HepG2 (cell line): ENCODE results near the gene FRAS1. TPM values are rescaled to one million over a fixed set of nuclear protein-coding genes. Genes with fewer than 3 reads are reported as not detected.

ENCODE experiments used
- ATAC-seq: fragments of 200-7000 bp; cut with Tn5 transposase; 3 replicates; pipeline ENCODE4 v1.9.1; 2020; ENCODE audit warnings: mild to moderate bottlenecking, moderate library complexity
- BruUV-seq: library from RNA; stranded (reverse); fragments of 400-500 nt; replicated peaks from 2 replicates; lab custom pipeline; 2021; lab: Mats Ljungman, UMichigan
- CTCF ChIA-PET: fragments of 300-600 bp; formaldehyde crosslinking; extraction: SDS; loops from one replicate; lab custom pipeline; 2021; ENCODE audit warnings: low total read pairs, inconsistent platforms, low intra/inter-chr PET ratio; lab: Yijun Ruan, JAX
- POLR2A ChIA-PET: fragments of 350-600 bp; sonication (Branson Sonifier 250); formaldehyde crosslinking; loops from one replicate; lab custom pipeline; 2020; ENCODE audit warnings: antibody characterized with exemption, inconsistent platforms; lab: Yijun Ruan, JAX
- DNase-seq: peaks from one replicate; pipeline ENCODE4 v3.0.0-alpha.2; 2015; ENCODE audit warnings: low spot score
- FAIRE-seq: peaks from 3 replicates; lab custom pipeline; 2011; peaks lifted over from hg19 to GRCh38; lab: Jason Lieb, UNC
- H2AFZ ChIP-seq: one replicate; pipeline ENCODE4 v1.6.1; 2011; ENCODE audit warnings: low read length, inconsistent platforms
- H3K27ac ChIP-seq: fragments of 300-600 bp; 3 replicates; pipeline ENCODE4 v1.8.0; 2011; ENCODE audit warnings: mixed run types, mild to moderate bottlenecking, mixed read lengths, low read length, inconsistent platforms; ENCODE audit not compliant: insufficient read depth; ENCODE audit errors: extremely low read length
- H3K27me3 ChIP-seq, 2 experiments: fragments of 200-600 bp in 1 of 2; 2 replicates in 1 of 2; 3 replicates in 1 of 2; pipeline versions ENCODE4 v1.6.0 to v1.8.0; 2011; ENCODE audit warnings: low read length in 2 of 2, mild to moderate bottlenecking in 2 of 2, moderate library complexity in 2 of 2, inconsistent platforms in 1 of 2; ENCODE audit not compliant: insufficient read depth in 2 of 2, control insufficient read depth in 1 of 2
- H3K36me3 ChIP-seq, 2 experiments: fragments of 200-600 bp in 1 of 2; replicated peaks in 1 of 2; 2 replicates in 1 of 2; 3 replicates in 1 of 2; pipeline versions ENCODE4 v1.5.1 to v1.8.0; 2011; ENCODE audit warnings: low read length in 2 of 2, inconsistent platforms in 1 of 2; ENCODE audit not compliant: insufficient read depth in 2 of 2, control insufficient read depth in 1 of 2
- H3K4me1 ChIP-seq: 2 replicates; pipeline ENCODE4 v1.5.1; 2012; ENCODE audit warnings: low read length, inconsistent platforms; ENCODE audit not compliant: insufficient read depth
- H3K4me2 ChIP-seq: 2 replicates; pipeline ENCODE4 v1.6.0; 2011; ENCODE audit warnings: low read depth, low read length, inconsistent platforms
- H3K4me3 ChIP-seq, 3 experiments: fragments of 200-600 bp in 1 of 3; sonication (generic), shearing (Covaris generic) in 1 of 3; replicated peaks in 1 of 3; 2 replicates each; pipeline ENCODE4 v1.5.1; 2011 to 2016; ENCODE audit warnings: low read length in 3 of 3, inconsistent platforms in 2 of 3, low read depth in 2 of 3, mild to moderate bottlenecking in 2 of 3, control low read depth in 1 of 3, mixed read lengths in 1 of 3; ENCODE audit not compliant: insufficient read depth in 1 of 3
- H3K79me2 ChIP-seq: one replicate; pipeline ENCODE4 v1.6.1; 2011; ENCODE audit warnings: low read length, inconsistent platforms; ENCODE audit not compliant: insufficient read depth
- H3K9ac ChIP-seq: 2 replicates; pipeline ENCODE4 v1.6.0; 2011; ENCODE audit warnings: mild to moderate bottlenecking, low read depth, low read length, inconsistent platforms; ENCODE audit not compliant: insufficient read depth
- H3K9me3 ChIP-seq: 2 replicates; pipeline ENCODE4 v1.5.1; 2012; ENCODE audit warnings: mild to moderate bottlenecking, low read length
- H4K20me1 ChIP-seq: 2 replicates; pipeline ENCODE4 v1.6.0; 2011; ENCODE audit warnings: inconsistent platforms, mild to moderate bottlenecking, low read length, moderate library complexity; ENCODE audit not compliant: insufficient read depth
- CEBPZ ChIP-seq: IDR thresholded peaks from 2 replicates; pipeline ENCODE4 v1.6.1; 2012; ENCODE audit warnings: low read length, improper control_type of control experiment
- GTF2F1 ChIP-seq: fragments of 150-350 bp; IDR thresholded peaks from 2 replicates; pipeline ENCODE4 v1.6.1; 2014; ENCODE audit warnings: low read length
- MTF2 ChIP-seq: sonication (generic); formaldehyde crosslinking; IDR thresholded peaks from 2 replicates; pipeline ENCODE4 v1.5.0; 2020; ENCODE audit warnings: missing genetic modification reagents, borderline replicate concordance
- UBTF ChIP-seq: sonication (generic); formaldehyde crosslinking; IDR thresholded peaks from 2 replicates; pipeline ENCODE4 v1.4.0; 2020; ENCODE audit warnings: mild to moderate bottlenecking, missing genetic modification reagents
- ZNF724P ChIP-seq: sonication (generic); formaldehyde crosslinking; IDR thresholded peaks from 2 replicates; pipeline ENCODE4 v1.8.0; 2022; ENCODE audit warnings: missing genetic modification reagents, borderline replicate concordance
- WGBS: methylation state at CpG from one replicate; pipeline ENCODE4 v1.1.6; 2017; ENCODE audit warnings: low lambda C conversion rate; 5-methylcytosine and 5-hydroxymethylcytosine counted together
- in situ Hi-C: cut with HindIII; loops from 2 replicates; pipeline ENCODE4 v1.10.0; 2017; ENCODE audit warnings: low pct_unique_long_range_greater_than_20kb; ENCODE audit not compliant: extremely low pct_ligation_motif_present
- intact Hi-C: fragments of 100-400 bp; cut with micrococcal nuclease; formaldehyde crosslinking; loops from one replicate; pipeline ENCODE4 v1.10.0; 2022; ENCODE audit not compliant: unreplicated experiment
- polyA plus RNA-seq, 8 experiments: library from polyadenylated mRNA; depleted of rRNA in 3 of 8; stranded (reverse) in 7 of 8; unstranded in 1 of 8; fragments of >200 nt; fragmentation: Illumina TruSeq in 4 of 8; extraction: Trizol in 4 of 8; gene quantifications; 2 replicates each; pipeline versions ENCODE4 v1.2.1 to v1.2.3, GENCODE V29; 2011 to 2016; ENCODE audit warnings: low read depth in 4 of 8, missing spikeins in 1 of 8, mixed read lengths in 1 of 8; ENCODE audit not compliant: insufficient read depth in 1 of 8
- total RNA-seq, 5 experiments: library from RNA; depleted of rRNA; stranded (reverse); fragments of >200 nt; fragmentation: Illumina TruSeq; extraction: Trizol; gene quantifications; 2 replicates each; pipeline ENCODE4 v1.2.3, GENCODE V29; 2016; ENCODE audit warnings: low read depth in 1 of 5
- TF ChIP-seq, protein P1 (sequence below): sonication (generic); formaldehyde crosslinking; IDR thresholded peaks from 2 replicates; pipeline ENCODE4 v1.8.0; 2022; ENCODE audit warnings: missing genetic modification reagents, low read depth, mild to moderate bottlenecking, borderline replicate concordance

FRAS1 gene
- total and polyA plus RNA-seq, 2 of the 13 experiments (the other 11 are each of a cell fraction or from before 2014, with no cell fraction given) = 22.5 to 31.6 TPM

GRCh38 chr4:78059938-78060337 lies 2.8 kb downstream of the FRAS1 start:
- H3K27ac ChIP-seq = no peak overlapping the region
- in situ Hi-C loops (loop anchor here (5.0 kb wide), 1 partner anchor 68 kb away; no protein-coding TSS in a partner anchor), intact Hi-C loops (loop anchor here (1.0 to 10.0 kb wide), 7 partner anchors 43 to 717 kb away; partner anchors contain the start of gene BMP2K)
- peak overlapping the region; percentile 82 for H3K4me2 ChIP-seq
- DNase-seq = no peak
- peaks cover 49% of the 10 kb centered on the region for H3K4me1 ChIP-seq
- H4K20me1 ChIP-seq = peaks cover 8% of the 10 kb centered on the region; the same call in 1 of the 2 replicates
- BruUV-seq = no TSS peak
- no peak for ATAC-seq
- 63% methylated on average over 1 of the region's 1 CpG for WGBS
- ChIA-PET POLR2A (interaction anchor here (0.7 to 2.5 kb wide), 13 partner anchors 15 to 217 kb away, joined by 3 to 13 read pairs (median 4); no protein-coding TSS in a partner anchor), CTCF (interaction anchor here (1.1 to 2.7 kb wide), 3 partner anchors 66 to 457 kb away, joined by 4 to 15 read pairs (median 10); no protein-coding TSS in a partner anchor)
- FAIRE-seq = no peak
- H3K36me3 ChIP-seq = no peaks in the 10 kb centered on the region
- no peak overlapping the region for H2AFZ ChIP-seq
- peak overlapping the region; percentile 30; the same call in 1 of the 2 replicates for H3K9ac ChIP-seq
- peaks cover 76% of the 10 kb centered on the region for H3K79me2 ChIP-seq
- H3K9me3 ChIP-seq = no peaks in the 10 kb centered on the region
- TF ChIP-seq GTF2F1 (no peak), UBTF (CRISPR knock-in tag) (no peak), MTF2 (CRISPR knock-in tag) (no peak), ZNF724P (no peak), CEBPZ (no peak)
- TF ChIP-seq, protein P1, sequence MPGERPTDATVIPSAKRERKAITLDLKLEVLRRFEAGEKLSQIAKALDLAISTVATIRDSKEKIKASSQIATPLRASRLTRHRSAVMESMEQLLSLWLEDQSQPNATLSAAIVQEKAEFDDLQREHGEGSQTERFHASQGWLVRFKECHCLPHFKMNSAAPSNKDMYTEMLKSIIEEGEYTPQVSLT (CRISPR knock-in tag) = no peak
- peak overlapping the region; percentile 50 to 97 (median 67); a peak in 5 of 6 replicates for H3K4me3 ChIP-seq
- H3K27me3 ChIP-seq = no peaks in the 10 kb centered on the region; a peak in 1 of 5 replicates
